Measurements from ENCODE around the gene CACNA1C. TPM values are rescaled to one million over a fixed set of nuclear protein-coding genes. Genes with fewer than 3 reads are reported as not detected.

Gene CACNA1C
- total RNA-seq, 1 donor from 2014 or later: 1.6 TPM

DNA sequence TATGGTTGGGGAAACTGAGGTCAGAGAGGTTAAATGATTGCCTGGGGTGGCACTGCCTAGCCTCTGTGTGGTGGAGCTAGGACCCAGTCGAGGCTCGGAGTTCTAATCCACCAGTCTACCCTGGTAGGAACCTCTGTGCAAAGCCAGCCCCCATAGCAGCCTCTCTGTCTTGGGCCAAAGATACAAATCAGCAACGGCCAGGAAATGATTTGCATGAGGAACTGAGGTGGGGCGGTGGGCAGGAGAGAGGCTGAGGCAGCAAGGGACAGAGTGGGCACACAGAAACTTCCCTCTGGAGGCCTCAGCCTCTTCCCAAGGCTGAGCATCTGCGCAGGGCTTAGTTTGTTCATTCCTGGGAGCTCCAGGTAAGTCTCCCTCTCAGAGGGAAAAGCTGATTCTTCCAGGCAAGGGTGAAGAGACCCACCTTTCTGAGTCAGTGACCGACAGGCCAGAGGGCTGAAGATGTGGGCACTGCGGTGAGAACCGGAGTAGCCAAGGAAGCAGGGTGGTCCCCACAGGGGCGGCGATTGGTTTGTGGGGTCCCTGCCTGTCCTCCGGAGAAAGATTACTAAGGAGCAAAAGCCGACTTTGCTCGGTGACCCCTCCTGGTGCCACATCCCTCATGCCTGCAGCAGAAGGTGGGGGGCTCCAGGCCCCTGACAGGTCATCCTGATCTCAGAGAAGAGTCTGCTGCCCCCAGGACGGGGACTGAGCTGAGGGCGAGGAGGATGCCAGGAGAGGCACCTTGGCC, 134.6 kb downstream of the CACNA1C start:
- Mint-ChIP-seq H3K36me3 (ENCODE audit: low read depth) (no peaks in the 10 kb centered on the region), H3K27me3 (ENCODE audit: low read depth) (no peaks in the 10 kb centered on the region), H3K27ac (ENCODE audit: unreplicated experiment) (no peak overlapping the region)

DNA sequence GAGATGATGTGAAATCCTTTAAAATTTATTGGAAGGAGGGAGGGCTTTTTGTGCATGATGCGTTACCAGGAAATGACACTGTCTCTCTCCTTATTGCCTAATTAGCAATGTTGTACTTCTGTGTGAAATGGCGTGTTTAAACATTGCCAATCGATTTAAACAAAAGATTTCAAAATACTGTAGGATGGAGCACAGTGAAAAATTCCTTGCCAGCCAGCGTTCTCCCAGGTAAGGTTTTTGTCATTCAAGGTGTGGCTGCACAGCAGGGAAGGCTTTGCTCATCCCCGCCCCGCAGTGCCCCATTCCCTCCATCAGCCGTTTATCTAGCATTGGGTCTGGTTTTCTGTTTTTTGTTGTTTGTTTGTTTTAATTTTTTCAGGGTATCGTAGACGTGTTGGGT, 137.3 kb downstream of the CACNA1C start:
- no peak for DNase-seq (ENCODE audit: low read depth, low spot score)
- Mint-ChIP-seq H3K27ac (ENCODE audit: unreplicated experiment) (no peak overlapping the region), H3K36me3 (ENCODE audit: low read depth) (no peaks in the 10 kb centered on the region), H3K9me3 (no peaks in the 10 kb centered on the region), H3K27me3 (ENCODE audit: low read depth) (no peaks in the 10 kb centered on the region), H3K4me1 (peaks cover 4% of the 10 kb centered on the region), H3K4me3 (no peak overlapping the region)
- TF ChIP-seq, protein P1, sequence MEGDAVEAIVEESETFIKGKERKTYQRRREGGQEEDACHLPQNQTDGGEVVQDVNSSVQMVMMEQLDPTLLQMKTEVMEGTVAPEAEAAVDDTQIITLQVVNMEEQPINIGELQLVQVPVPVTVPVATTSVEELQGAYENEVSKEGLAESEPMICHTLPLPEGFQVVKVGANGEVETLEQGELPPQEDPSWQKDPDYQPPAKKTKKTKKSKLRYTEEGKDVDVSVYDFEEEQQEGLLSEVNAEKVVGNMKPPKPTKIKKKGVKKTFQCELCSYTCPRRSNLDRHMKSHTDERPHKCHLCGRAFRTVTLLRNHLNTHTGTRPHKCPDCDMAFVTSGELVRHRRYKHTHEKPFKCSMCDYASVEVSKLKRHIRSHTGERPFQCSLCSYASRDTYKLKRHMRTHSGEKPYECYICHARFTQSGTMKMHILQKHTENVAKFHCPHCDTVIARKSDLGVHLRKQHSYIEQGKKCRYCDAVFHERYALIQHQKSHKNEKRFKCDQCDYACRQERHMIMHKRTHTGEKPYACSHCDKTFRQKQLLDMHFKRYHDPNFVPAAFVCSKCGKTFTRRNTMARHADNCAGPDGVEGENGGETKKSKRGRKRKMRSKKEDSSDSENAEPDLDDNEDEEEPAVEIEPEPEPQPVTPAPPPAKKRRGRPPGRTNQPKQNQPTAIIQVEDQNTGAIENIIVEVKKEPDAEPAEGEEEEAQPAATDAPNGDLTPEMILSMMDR (conservative IDR thresholded peaks at IDR 0.05): no peak

More for the DNA sequence above, 134.6 kb downstream of the CACNA1C start:
- Mint-ChIP-seq H3K4me3 (no peak overlapping the region), H3K4me1 (peaks cover 9% of the 10 kb centered on the region), H3K9me3 (no peaks in the 10 kb centered on the region)
- DNase-seq (ENCODE audit: low read depth, low spot score): no peak
- TF ChIP-seq, protein P1 (conservative IDR thresholded peaks at IDR 0.05): no peak

DNA sequence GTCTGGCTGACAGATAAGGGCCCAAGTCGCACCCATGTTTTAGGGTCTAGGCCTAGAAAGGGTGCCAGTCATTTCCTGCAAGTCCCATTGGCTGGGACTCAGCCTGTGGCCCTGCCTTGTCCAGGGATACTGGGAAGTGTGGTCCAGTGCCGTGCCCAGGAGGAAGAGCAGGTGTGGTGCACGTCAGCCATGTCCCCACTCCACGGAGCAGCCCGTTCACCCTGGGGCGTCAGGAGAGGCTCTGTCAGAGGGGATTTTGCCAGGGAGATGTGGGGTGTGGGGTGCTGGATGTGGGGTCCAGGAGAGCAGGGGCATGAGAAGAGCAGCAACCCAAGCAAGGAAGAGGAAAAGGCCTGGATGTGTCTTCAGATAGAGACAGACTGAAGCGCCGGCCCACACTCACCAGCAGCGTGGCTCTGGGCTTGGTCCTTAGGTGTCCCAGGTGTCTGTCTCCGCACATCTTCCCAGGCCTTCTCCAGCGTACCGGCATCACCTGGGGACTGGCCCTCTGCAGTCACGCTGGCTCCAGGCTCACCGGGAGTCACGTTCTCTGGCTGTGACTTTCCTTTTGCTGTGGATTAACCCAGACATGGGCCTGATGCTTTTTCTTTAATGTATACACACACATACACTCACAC, 138.2 kb downstream of the CACNA1C start:
- no peak for DNase-seq (ENCODE audit: low read depth, low spot score)
- peaks cover 4% of the 10 kb centered on the region for H3K4me1 Mint-ChIP-seq
- TF ChIP-seq, protein P1 (conservative IDR thresholded peaks at IDR 0.05): no peak
- no peak overlapping the region for H3K4me3 Mint-ChIP-seq
- no peaks in the 10 kb centered on the region for H3K9me3 Mint-ChIP-seq
- no peaks in the 10 kb centered on the region for H3K36me3 Mint-ChIP-seq (ENCODE audit: low read depth)
- no peak overlapping the region for H3K27ac Mint-ChIP-seq (ENCODE audit: unreplicated experiment)
- no peaks in the 10 kb centered on the region for H3K27me3 Mint-ChIP-seq (ENCODE audit: low read depth)

DNA sequence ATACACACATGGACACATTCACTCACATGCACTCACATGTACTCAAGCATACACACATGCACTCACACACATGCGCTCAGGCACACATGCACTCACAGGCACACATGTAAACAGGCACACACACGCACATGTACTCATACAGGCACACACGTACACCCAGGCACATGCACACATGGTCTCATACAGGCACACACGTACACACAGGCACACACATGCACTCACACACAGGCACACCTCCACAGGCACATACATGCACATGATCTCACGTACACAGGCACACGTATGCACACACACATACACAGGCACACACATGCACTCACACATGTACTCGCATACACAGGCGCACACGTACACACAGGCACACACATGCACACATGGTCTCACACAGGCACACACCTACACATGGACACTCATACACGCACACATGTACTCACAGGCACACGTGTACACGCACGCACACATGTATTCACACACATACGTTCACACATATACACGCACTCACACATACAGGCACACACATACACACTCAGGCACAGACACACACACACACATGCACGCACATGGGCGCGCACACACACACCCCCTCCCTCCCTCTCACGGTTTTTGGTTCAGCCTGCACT, 138.9 kb downstream of the CACNA1C start:
- peaks cover 4% of the 10 kb centered on the region for H3K4me1 Mint-ChIP-seq
- no peak for DNase-seq (ENCODE audit: low read depth, low spot score)
- TF ChIP-seq, protein P1 (conservative IDR thresholded peaks at IDR 0.05): no peak
- H3K4me3 Mint-ChIP-seq: no peak overlapping the region
- H3K9me3 Mint-ChIP-seq: no peaks in the 10 kb centered on the region
- H3K27ac Mint-ChIP-seq (ENCODE audit: unreplicated experiment): no peak overlapping the region
- H3K27me3 Mint-ChIP-seq (ENCODE audit: low read depth): no peaks in the 10 kb centered on the region
- no peaks in the 10 kb centered on the region for H3K36me3 Mint-ChIP-seq (ENCODE audit: low read depth)

DNA sequence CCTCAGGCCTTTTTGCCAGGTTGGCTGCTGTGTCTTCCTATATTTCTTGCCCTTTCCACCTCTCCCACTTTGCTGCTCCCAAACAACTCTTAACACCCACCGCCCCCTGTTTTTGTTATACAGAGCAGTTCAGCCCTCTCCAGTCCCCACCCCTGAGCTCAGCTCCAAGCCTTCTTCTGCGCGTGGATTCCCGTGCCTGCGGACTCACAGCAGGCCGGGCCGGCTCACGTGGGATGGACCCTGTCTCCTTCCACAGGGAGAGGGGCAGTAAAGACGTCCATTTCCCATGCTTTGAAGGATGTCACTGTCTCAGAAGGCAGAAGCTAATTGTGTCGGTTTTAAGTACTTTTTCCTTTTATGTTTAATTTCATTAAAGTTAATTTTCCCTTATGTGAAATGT, 139.4 kb downstream of the CACNA1C start:
- Mint-ChIP-seq H3K4me1 (peaks cover 4% of the 10 kb centered on the region), H3K36me3 (ENCODE audit: low read depth) (no peaks in the 10 kb centered on the region), H3K9me3 (no peaks in the 10 kb centered on the region)

More for the DNA sequence above, 139.4 kb downstream of the CACNA1C start:
- no peaks in the 10 kb centered on the region for H3K27me3 Mint-ChIP-seq (ENCODE audit: low read depth)
- TF ChIP-seq, protein P1 (conservative IDR thresholded peaks at IDR 0.05): no peak
- no peak overlapping the region for H3K4me3 Mint-ChIP-seq
- peak overlapping the region; percentile 15 for H3K27ac Mint-ChIP-seq (ENCODE audit: unreplicated experiment)
- no peak for DNase-seq (ENCODE audit: low read depth, low spot score)
